Smooth muscle cell (in vitro differentiated cells): ENCODE data around the gene NT5C1B. TPM values are rescaled to one million over a fixed set of nuclear protein-coding genes. Genes with fewer than 3 reads are reported as not detected.

Experiments
- DNase-seq: peaks from one replicate; lab custom pipeline; 2025; ENCODE audit not compliant: unreplicated experiment; lab: John Stamatoyannopoulos, UW
- H2AFZ ChIP-seq: fragments of 200-600 bp; sonication (generic); 2 replicates; pipeline ENCODE4 v1.6.0; 2016; ENCODE audit warnings: antibody characterized with exemption, low read depth, mild to moderate bottlenecking
- H3F3A ChIP-seq: fragments of 200-600 bp; sonication (generic); 2 replicates; pipeline ENCODE4 v1.6.0; 2017; ENCODE audit warnings: antibody characterized with exemption, low read depth
- H3K27ac ChIP-seq: fragments of 200-600 bp; sonication (generic); 2 replicates; pipeline ENCODE4 v1.5.1; 2016; ENCODE audit warnings: low read depth, mild to moderate bottlenecking
- H3K27me3 ChIP-seq: fragments of 200-600 bp; sonication (generic); 2 replicates; pipeline ENCODE4 v1.6.1; 2016; ENCODE audit warnings: low read depth, mild to moderate bottlenecking
- H3K36me3 ChIP-seq: fragments of 200-600 bp; sonication (generic); 2 replicates; pipeline ENCODE4 v1.5.1; 2016; ENCODE audit warnings: low read depth
- H3K4me1 ChIP-seq: fragments of 200-600 bp; sonication (generic); 2 replicates; pipeline ENCODE4 v1.5.1; 2016; ENCODE audit warnings: low read depth
- H3K4me2 ChIP-seq: fragments of 200-600 bp; sonication (generic); 2 replicates; pipeline ENCODE4 v1.6.0; 2016; ENCODE audit warnings: mild to moderate bottlenecking
- H3K4me3 ChIP-seq: fragments of 200-600 bp; sonication (generic); 2 replicates; pipeline ENCODE4 v1.5.1; 2016; ENCODE audit warnings: mild to moderate bottlenecking
- H3K79me2 ChIP-seq: fragments of 200-600 bp; sonication (generic); 2 replicates; pipeline ENCODE4 v1.6.0; 2016; ENCODE audit warnings: low read depth, mild to moderate bottlenecking
- H3K9ac ChIP-seq: fragments of 200-600 bp; sonication (generic); 2 replicates; pipeline ENCODE4 v1.6.0; 2016; ENCODE audit warnings: low read depth
- H3K9me3 ChIP-seq: fragments of 200-600 bp; sonication (generic); replicated peaks from 2 replicates; pipeline ENCODE4 v1.5.1; 2016; ENCODE audit warnings: low read depth
- H4K20me1 ChIP-seq: fragments of 200-600 bp; sonication (generic); 2 replicates; pipeline ENCODE4 v1.6.0; 2016; ENCODE audit warnings: low read depth
- CTCF ChIP-seq: fragments of 200-600 bp; sonication (generic); IDR thresholded peaks from 2 replicates; pipeline ENCODE4 v1.5.1; 2017; ENCODE audit warnings: borderline replicate concordance, mild to moderate bottlenecking, antibody characterized with exemption; ENCODE audit not compliant: insufficient read depth, poor library complexity, severe bottlenecking
- WGBS: methylation state at CpG from one replicate; pipeline ENCODE4 v1.1.7; 2016; ENCODE audit warnings: low lambda C conversion rate; 5-methylcytosine and 5-hydroxymethylcytosine counted together
- polyA plus RNA-seq: library from polyadenylated mRNA; unstranded; fragments of >200 nt; fragmentation: Nextera tagmentation; extraction: Ambion mirVana; gene quantifications from 2 replicates; pipeline ENCODE4 v1.2.1, GENCODE V29; 2016
- total RNA-seq: library from RNA; depleted of rRNA; stranded (reverse); fragments of >200 nt; gene quantifications from 2 replicates; pipeline ENCODE4 v1.2.3, GENCODE V29; 2014

The NT5C1B gene
- total and polyA plus RNA-seq, 2 experiments from 2014 or later, result not detected

- no peaks in the 10 kb centered on the region for H3K79me2 ChIP-seq
- no peak overlapping the region for H3K27ac ChIP-seq
- no peaks in the 10 kb centered on the region for H3F3A ChIP-seq
- H3K4me2 ChIP-seq, result no peak overlapping the region
- no peak for DNase-seq
- no peaks in the 10 kb centered on the region for H3K9me3 ChIP-seq
- H2AFZ ChIP-seq, result no peak overlapping the region
- H3K4me3 ChIP-seq, result no peak overlapping the region
- H3K4me1 ChIP-seq, result no peaks in the 10 kb centered on the region
- H3K9ac ChIP-seq, result no peak overlapping the region
- TF ChIP-seq CTCF, result no peak
- no peaks in the 10 kb centered on the region for H3K36me3 ChIP-seq
- 97% methylated on average over 1 of the region's 1 CpG for WGBS
- H4K20me1 ChIP-seq, result no peaks in the 10 kb centered on the region
- H3K27me3 ChIP-seq, result no peaks in the 10 kb centered on the region
Measured at GRCh38 chr2:18531194-18531593, 58.2 kb downstream of the NT5C1B start.

- Histone ChIP-seq H3F3A (no peaks in the 10 kb centered on the region), H3K79me2 (no peaks in the 10 kb centered on the region), H2AFZ (no peak overlapping the region), H3K4me1 (no peaks in the 10 kb centered on the region), H3K4me2 (no peak overlapping the region), H3K9me3 (no peaks in the 10 kb centered on the region), H3K27me3 (no peaks in the 10 kb centered on the region), H4K20me1 (no peaks in the 10 kb centered on the region), H3K27ac (no peak overlapping the region), H3K36me3 (no peaks in the 10 kb centered on the region), H3K4me3 (no peak overlapping the region), H3K9ac (no peak overlapping the region)
- WGBS, result 92% methylated on average over 4 of the region's 4 CpGs
- DNase-seq, result no peak
- no peak for TF ChIP-seq CTCF
Measured at GRCh38 chr2:18527822-18528221, 61.5 kb downstream of the NT5C1B start.

GRCh38 chr2:18527326-18527725 lies 62.0 kb downstream of the NT5C1B start:
- Histone ChIP-seq H2AFZ (no peak overlapping the region), H3K27ac (no peak overlapping the region), H3K9me3 (no peaks in the 10 kb centered on the region), H3K4me3 (no peak overlapping the region), H4K20me1 (no peaks in the 10 kb centered on the region), H3K9ac (no peak overlapping the region), H3K4me1 (no peaks in the 10 kb centered on the region), H3K79me2 (no peaks in the 10 kb centered on the region), H3K36me3 (no peaks in the 10 kb centered on the region), H3F3A (no peaks in the 10 kb centered on the region), H3K4me2 (no peak overlapping the region), H3K27me3 (no peaks in the 10 kb centered on the region)
- TF ChIP-seq CTCF, result no peak
- no peak for DNase-seq
- WGBS, result 97% methylated on average over 2 of the region's 2 CpGs

- DNase-seq, result no peak
- WGBS, result 83% methylated on average over 7 of the region's 7 CpGs
- Histone ChIP-seq H3K9me3 (no peaks in the 10 kb centered on the region), H2AFZ (no peak overlapping the region), H3F3A (no peaks in the 10 kb centered on the region), H3K27me3 (no peaks in the 10 kb centered on the region), H3K36me3 (no peaks in the 10 kb centered on the region), H3K4me3 (no peak overlapping the region), H3K79me2 (no peaks in the 10 kb centered on the region), H4K20me1 (no peaks in the 10 kb centered on the region), H3K4me2 (no peak overlapping the region), H3K9ac (no peak overlapping the region), H3K27ac (no peak overlapping the region), H3K4me1 (no peaks in the 10 kb centered on the region)
- TF ChIP-seq CTCF, result no peak
Measured at GRCh38 chr2:18526429-18526828, 62.9 kb downstream of the NT5C1B start.
